B cell (primary cell): ENCODE results near the gene TUT4.

Experiments
- EZH2 ChIP-seq: IDR thresholded peaks from 2 replicates; pipeline ENCODE4 v1.6.1; 2012; ENCODE audit warnings: borderline replicate concordance, low read depth, mild to moderate bottlenecking, moderate library complexity, low read length; ENCODE audit not compliant: insufficient read depth, poor library complexity, severe bottlenecking
- TF ChIP-seq, protein P1 (sequence below): fragments of 200-600 bp; IDR thresholded peaks from one replicate; pipeline ENCODE4 v1.8.0; 2022; ENCODE audit warnings: antibody characterized with exemption, mild to moderate bottlenecking

GRCh38 chr1:52506349-52506748, 46.5 kb downstream of the TUT4 start:
- no peak for TF ChIP-seq EZH2
- TF ChIP-seq, protein P1, sequence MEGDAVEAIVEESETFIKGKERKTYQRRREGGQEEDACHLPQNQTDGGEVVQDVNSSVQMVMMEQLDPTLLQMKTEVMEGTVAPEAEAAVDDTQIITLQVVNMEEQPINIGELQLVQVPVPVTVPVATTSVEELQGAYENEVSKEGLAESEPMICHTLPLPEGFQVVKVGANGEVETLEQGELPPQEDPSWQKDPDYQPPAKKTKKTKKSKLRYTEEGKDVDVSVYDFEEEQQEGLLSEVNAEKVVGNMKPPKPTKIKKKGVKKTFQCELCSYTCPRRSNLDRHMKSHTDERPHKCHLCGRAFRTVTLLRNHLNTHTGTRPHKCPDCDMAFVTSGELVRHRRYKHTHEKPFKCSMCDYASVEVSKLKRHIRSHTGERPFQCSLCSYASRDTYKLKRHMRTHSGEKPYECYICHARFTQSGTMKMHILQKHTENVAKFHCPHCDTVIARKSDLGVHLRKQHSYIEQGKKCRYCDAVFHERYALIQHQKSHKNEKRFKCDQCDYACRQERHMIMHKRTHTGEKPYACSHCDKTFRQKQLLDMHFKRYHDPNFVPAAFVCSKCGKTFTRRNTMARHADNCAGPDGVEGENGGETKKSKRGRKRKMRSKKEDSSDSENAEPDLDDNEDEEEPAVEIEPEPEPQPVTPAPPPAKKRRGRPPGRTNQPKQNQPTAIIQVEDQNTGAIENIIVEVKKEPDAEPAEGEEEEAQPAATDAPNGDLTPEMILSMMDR: no peak
